ENCODE results near the gene AKIRIN1.

GRCh38 chr1:39006726-39007645 lies 15.9 kb downstream of the AKIRIN1 start:
- TF ChIP-seq CTCF (IDR thresholded peaks at IDR 0.05) (no peak), POLR2A (IDR thresholded peaks at IDR 0.05) (no peak)
